GM12873 (cell line): Measurements from ENCODE around the gene ZC3H14.

Source experiments
- CTCF ChIP-seq: IDR thresholded peaks from 2 replicates; pipeline ENCODE4 v1.5.1; 2012; ENCODE audit warnings: low read depth, mild to moderate bottlenecking, moderate library complexity, low read length, control low read depth; ENCODE audit not compliant: insufficient read depth; ENCODE audit errors: missing control alignments

Gene ZC3H14

GRCh38 chr14:88554457-88555286 lies 8.2 kb upstream of the ZC3H14 start, which contains the start of gene PTPN21:
PTPN21 (minus strand) TSS chr14:88555007; CDS start chr14:88550417, 4,590 bp downstream.
- TF ChIP-seq CTCF = no peak

- TF ChIP-seq CTCF = no peak
These were observed 6.3 kb upstream of the ZC3H14 start for GRCh38 chr14:88556581-88556980.

- TF ChIP-seq CTCF = no peak
These were observed 3.0 kb upstream of the ZC3H14 start for GRCh38 chr14:88559852-88560251.

- TF ChIP-seq CTCF = no peak
These were observed 356 bp upstream of the ZC3H14 start for GRCh38 chr14:88562532-88562830.

- no peak for TF ChIP-seq CTCF
These were observed 1.0 kb downstream of the ZC3H14 start for GRCh38 chr14:88563845-88564244.

GRCh38 chr14:88565427-88565826 lies 2.6 kb downstream of the ZC3H14 start:
- no peak for TF ChIP-seq CTCF

GRCh38 chr14:88568196-88568595 lies 5.4 kb downstream of the ZC3H14 start:
- no peak for TF ChIP-seq CTCF
